ENCODE data around the gene SPAG16.

SPAG16 gene

DNA sequence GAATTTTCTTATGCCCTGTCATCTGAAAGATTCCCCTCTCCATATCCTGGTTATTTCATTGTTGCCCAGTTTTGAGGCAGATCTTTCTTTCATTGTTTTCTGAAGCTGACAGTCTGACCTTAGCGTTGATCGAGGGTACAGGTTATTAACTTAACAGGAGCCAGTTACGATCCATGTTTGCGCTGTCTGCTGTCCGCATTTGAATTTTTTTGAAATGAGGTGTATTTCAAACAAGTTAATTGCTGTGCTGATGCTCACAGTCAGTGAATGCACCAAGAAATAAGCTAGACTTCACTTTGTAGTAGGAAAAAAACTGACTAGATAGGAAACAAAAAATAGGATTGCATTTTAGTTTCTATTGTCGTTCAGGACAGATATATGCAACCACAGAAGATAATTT lies 34.8 kb upstream of the SPAG16 start:
- TF ChIP-seq, protein P1, sequence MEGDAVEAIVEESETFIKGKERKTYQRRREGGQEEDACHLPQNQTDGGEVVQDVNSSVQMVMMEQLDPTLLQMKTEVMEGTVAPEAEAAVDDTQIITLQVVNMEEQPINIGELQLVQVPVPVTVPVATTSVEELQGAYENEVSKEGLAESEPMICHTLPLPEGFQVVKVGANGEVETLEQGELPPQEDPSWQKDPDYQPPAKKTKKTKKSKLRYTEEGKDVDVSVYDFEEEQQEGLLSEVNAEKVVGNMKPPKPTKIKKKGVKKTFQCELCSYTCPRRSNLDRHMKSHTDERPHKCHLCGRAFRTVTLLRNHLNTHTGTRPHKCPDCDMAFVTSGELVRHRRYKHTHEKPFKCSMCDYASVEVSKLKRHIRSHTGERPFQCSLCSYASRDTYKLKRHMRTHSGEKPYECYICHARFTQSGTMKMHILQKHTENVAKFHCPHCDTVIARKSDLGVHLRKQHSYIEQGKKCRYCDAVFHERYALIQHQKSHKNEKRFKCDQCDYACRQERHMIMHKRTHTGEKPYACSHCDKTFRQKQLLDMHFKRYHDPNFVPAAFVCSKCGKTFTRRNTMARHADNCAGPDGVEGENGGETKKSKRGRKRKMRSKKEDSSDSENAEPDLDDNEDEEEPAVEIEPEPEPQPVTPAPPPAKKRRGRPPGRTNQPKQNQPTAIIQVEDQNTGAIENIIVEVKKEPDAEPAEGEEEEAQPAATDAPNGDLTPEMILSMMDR (IDR thresholded peaks at IDR 0.05; ENCODE audit: low read depth, low read length), result no peak
- TF ChIP-seq, protein P2, sequence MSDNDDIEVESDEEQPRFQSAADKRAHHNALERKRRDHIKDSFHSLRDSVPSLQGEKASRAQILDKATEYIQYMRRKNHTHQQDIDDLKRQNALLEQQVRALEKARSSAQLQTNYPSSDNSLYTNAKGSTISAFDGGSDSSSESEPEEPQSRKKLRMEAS (IDR thresholded peaks at IDR 0.05; ENCODE audit: low read depth, low read length), result no peak
- TF ChIP-seq MYC (IDR thresholded peaks at IDR 0.05; ENCODE audit: low read depth, low read length) (no peak), POLR2A (IDR thresholded peaks at IDR 0.05; ENCODE audit: extremely low read depth, insufficient read length) (no peak)
- DNase-seq (ENCODE audit: low read depth), result no peak
- H3K4me3 ChIP-seq (ENCODE audit: low read depth, low read length), result no peak overlapping the region

DNA sequence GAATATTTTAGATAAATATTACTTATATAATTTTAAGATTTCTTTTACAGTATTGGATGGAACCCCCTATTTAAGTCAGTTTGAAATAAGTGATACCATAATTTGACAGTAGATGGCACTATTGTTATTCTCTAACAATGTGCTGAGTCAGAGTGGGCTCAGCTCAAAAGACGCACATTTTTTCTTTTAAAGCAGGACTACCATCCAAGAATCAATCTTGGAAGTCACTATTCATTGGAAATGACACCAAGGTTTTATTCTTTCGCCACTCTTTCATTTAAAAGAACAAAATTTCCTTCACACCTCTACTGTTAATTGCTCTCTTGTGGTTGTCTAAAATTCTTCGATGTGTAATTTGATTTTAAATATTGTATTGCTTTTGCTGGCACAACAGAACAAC lies 32.6 kb upstream of the SPAG16 start:
- TF ChIP-seq, protein P2 (IDR thresholded peaks at IDR 0.05; ENCODE audit: low read depth, low read length), result no peak
- TF ChIP-seq, protein P1 (IDR thresholded peaks at IDR 0.05; ENCODE audit: low read depth, low read length), result peak; percentile 20
- no peak for TF ChIP-seq POLR2A (IDR thresholded peaks at IDR 0.05; ENCODE audit: extremely low read depth, insufficient read length)
- peak; percentile 69 for DNase-seq (ENCODE audit: low read depth)
- H3K4me3 ChIP-seq (ENCODE audit: low read depth, low read length), result no peak overlapping the region

DNA sequence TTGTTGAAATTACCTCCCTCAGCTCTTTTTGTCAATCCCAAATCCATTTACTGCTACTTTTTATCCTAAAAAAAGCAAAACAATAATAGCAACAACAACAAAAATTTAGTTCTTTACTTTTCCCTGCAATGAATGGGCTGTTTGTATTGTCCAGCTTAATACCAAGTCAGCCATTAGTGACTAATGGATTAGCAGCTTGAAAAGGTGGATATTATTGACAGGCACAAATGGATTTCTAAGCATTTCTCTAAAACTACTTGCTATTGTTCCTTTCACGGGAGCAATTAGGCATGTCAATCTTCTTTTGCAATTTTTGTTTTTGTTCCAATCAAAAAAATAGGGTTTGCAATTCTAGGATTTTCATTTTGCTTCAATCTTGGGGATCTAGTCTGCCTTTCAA lies 32.1 kb upstream of the SPAG16 start:
- DNase-seq (ENCODE audit: low read depth), result no peak
- H3K4me3 ChIP-seq (ENCODE audit: low read depth, low read length), result no peak overlapping the region
- TF ChIP-seq, protein P1 (IDR thresholded peaks at IDR 0.05; ENCODE audit: low read depth, low read length), result no peak
- no peak for TF ChIP-seq MYC (IDR thresholded peaks at IDR 0.05; ENCODE audit: low read depth, low read length)
- TF ChIP-seq POLR2A (IDR thresholded peaks at IDR 0.05; ENCODE audit: extremely low read depth, insufficient read length), result no peak
- TF ChIP-seq, protein P2 (IDR thresholded peaks at IDR 0.05; ENCODE audit: low read depth, low read length), result no peak

DNA sequence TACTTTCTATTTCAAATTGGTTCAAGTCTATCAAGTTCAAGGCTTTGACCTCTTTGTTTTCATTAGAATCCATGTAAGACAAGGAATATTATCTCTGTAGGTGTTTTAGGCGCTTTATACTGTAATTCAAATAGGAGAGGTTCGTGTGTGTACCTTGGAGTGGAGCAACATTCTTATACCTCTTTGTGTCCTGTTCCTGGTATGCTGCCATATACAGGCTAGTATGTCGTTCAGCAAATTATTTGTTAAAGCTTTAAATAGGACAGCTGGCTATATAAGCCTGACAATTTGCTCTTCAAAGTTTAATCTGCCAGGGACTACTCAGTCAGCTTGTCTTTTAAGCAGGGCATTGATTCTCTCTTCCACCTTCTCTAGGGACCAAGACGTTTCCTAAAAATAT lies 31.1 kb upstream of the SPAG16 start:
- no peak for DNase-seq (ENCODE audit: low read depth)
- no peak for TF ChIP-seq MYC (IDR thresholded peaks at IDR 0.05; ENCODE audit: low read depth, low read length)
- TF ChIP-seq, protein P2 (IDR thresholded peaks at IDR 0.05; ENCODE audit: low read depth, low read length), result no peak
- TF ChIP-seq, protein P1 (IDR thresholded peaks at IDR 0.05; ENCODE audit: low read depth, low read length), result no peak
- TF ChIP-seq POLR2A (IDR thresholded peaks at IDR 0.05; ENCODE audit: extremely low read depth, insufficient read length), result no peak
- no peak overlapping the region for H3K4me3 ChIP-seq (ENCODE audit: low read depth, low read length)

DNA sequence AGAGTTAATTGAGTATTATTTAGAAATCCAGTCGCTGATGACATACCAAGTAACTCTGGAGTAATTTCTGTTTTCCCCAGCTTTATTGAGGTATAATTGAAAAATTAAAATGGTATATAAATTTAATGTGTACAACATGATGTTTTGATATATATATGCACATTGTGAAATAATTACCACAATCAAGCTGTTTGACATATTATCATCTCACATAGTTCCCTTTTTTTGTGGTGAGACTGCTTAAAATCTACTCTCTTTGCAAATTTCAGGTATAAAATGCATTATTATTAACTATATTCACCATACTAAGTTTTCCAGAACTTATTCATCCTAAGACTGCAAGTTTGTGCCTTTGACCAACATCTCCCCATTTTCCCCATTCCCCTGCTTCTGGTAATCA lies 25.0 kb upstream of the SPAG16 start:
- TF ChIP-seq, protein P2 (IDR thresholded peaks at IDR 0.05; ENCODE audit: low read depth, low read length), result no peak
- TF ChIP-seq, protein P1 (IDR thresholded peaks at IDR 0.05; ENCODE audit: low read depth, low read length), result no peak
- TF ChIP-seq MYC (IDR thresholded peaks at IDR 0.05; ENCODE audit: low read depth, low read length) (no peak), POLR2A (IDR thresholded peaks at IDR 0.05; ENCODE audit: extremely low read depth, insufficient read length) (no peak)
- no peak for DNase-seq (ENCODE audit: low read depth)
- H3K4me3 ChIP-seq (ENCODE audit: low read depth, low read length), result no peak overlapping the region

DNA sequence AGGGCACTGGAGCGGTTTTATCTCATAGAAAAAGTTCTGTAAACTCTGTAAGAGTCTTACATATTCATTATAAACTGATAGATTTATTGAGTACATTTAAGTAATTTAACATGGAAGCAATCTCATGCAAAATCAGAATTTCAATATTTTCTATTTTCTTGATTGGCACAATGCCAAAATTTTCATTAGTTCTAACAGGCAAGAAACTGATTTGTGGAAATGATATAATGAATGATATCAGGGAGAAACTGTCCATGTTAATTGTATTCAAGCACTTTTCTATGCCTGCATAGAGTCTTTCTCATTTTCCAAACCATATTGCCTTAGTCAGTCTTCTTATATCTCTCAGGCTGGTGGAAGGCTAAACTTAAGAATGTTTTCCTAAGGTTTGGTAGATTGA lies 23.0 kb upstream of the SPAG16 start:
- TF ChIP-seq, protein P1 (IDR thresholded peaks at IDR 0.05; ENCODE audit: low read depth, low read length), result no peak
- TF ChIP-seq POLR2A (IDR thresholded peaks at IDR 0.05; ENCODE audit: extremely low read depth, insufficient read length) (no peak), MYC (IDR thresholded peaks at IDR 0.05; ENCODE audit: low read depth, low read length) (no peak)
- TF ChIP-seq, protein P2 (IDR thresholded peaks at IDR 0.05; ENCODE audit: low read depth, low read length), result no peak
- no peak overlapping the region for H3K4me3 ChIP-seq (ENCODE audit: low read depth, low read length)
- no peak for DNase-seq (ENCODE audit: low read depth)

Data from NB4 (cell line).